GM12878 (cell line): ENCODE data around the gene TEX101. TPM values are rescaled to one million over a fixed set of nuclear protein-coding genes. Genes with fewer than 3 reads are reported as not detected.

ENCODE experiments used
- ATAC-seq: fragments of 200-7000 bp; cut with Tn5 transposase; 3 replicates; pipeline ENCODE4 v1.9.1; 2020; ENCODE audit warnings: mild to moderate bottlenecking, moderate library complexity
- BruUV-seq: library from RNA; stranded (reverse); fragments of 400-500 nt; replicated peaks from 2 replicates; lab custom pipeline; 2021; lab: Mats Ljungman, UMichigan
- CTCF ChIA-PET: fragments of 300-600 bp; sonication (Branson Sonifier 250); formaldehyde crosslinking; extraction: SDS; loops from one replicate; lab custom pipeline; 2021; ENCODE audit warnings: inconsistent platforms; lab: Yijun Ruan, JAX
- POLR2A ChIA-PET: fragments of 350-600 bp; formaldehyde crosslinking; extraction: SDS; loops from one replicate; lab custom pipeline; 2021; ENCODE audit warnings: inconsistent platforms; lab: Charles Lee
- RAD21 ChIA-PET: fragments of 300-600 bp; sonication (Branson Sonifier 250); formaldehyde crosslinking; loops from one replicate; lab custom pipeline; 2023; ENCODE audit warnings: antibody characterized with exemption; ENCODE audit not compliant: unreplicated experiment; lab: Charles Lee
- SMC1A ChIA-PET: fragments of 300-600 bp; sonication (Branson Sonifier 250); formaldehyde crosslinking; loops from one replicate; lab custom pipeline; 2023; ENCODE audit not compliant: unreplicated experiment, uncharacterized antibody; lab: Charles Lee
- DNase-seq: peaks from one replicate; pipeline ENCODE4 v3.0.0-alpha.2; 2011; ENCODE audit warnings: low read depth, low spot score
- FAIRE-seq: peaks from 3 replicates; lab custom pipeline; 2011; peaks lifted over from hg19 to GRCh38; lab: Jason Lieb, UNC
- H2AFZ ChIP-seq: 2 replicates; pipeline ENCODE4 v1.6.0; 2011; ENCODE audit warnings: low read depth, low read length, control low read depth; ENCODE audit not compliant: control insufficient read depth
- H3K27ac ChIP-seq: 2 replicates; pipeline ENCODE4 v1.5.1; 2011; ENCODE audit warnings: control low read depth; ENCODE audit not compliant: control insufficient read depth, insufficient read depth
- H3K27me3 ChIP-seq, 2 experiments: replicated peaks in 1 of 2; 2 replicates each; pipeline versions ENCODE4 v1.6.0 to v1.6.1; 2011; ENCODE audit warnings: low read length in 1 of 2; ENCODE audit not compliant: control insufficient read depth in 2 of 2, insufficient read depth in 2 of 2
- H3K36me3 ChIP-seq, 2 experiments: 2 replicates each; pipeline ENCODE4 v1.5.1; 2011; ENCODE audit warnings: low read length in 1 of 2; ENCODE audit not compliant: control insufficient read depth in 2 of 2, insufficient read depth in 2 of 2
- H3K4me1 ChIP-seq: 2 replicates; pipeline ENCODE4 v1.6.1; 2011; ENCODE audit warnings: mild to moderate bottlenecking, low read length, moderate library complexity, mixed read lengths; ENCODE audit not compliant: control insufficient read depth, insufficient read depth
- H3K4me2 ChIP-seq: 2 replicates; pipeline ENCODE4 v1.6.0; 2011; ENCODE audit warnings: control low read depth; ENCODE audit not compliant: control insufficient read depth, insufficient read depth
- H3K4me3 ChIP-seq: fragments of 200-600 bp; sonication (generic); 2 replicates; pipeline ENCODE4 v1.5.1; 2016
- H3K79me2 ChIP-seq: 2 replicates; pipeline ENCODE4 v1.6.0; 2011; ENCODE audit warnings: low read length; ENCODE audit not compliant: control insufficient read depth, insufficient read depth
- H3K9ac ChIP-seq: 2 replicates; pipeline ENCODE4 v1.8.0; 2011; ENCODE audit warnings: low read length, control low read depth, mixed read lengths; ENCODE audit not compliant: control insufficient read depth, insufficient read depth
- H3K9me3 ChIP-seq: replicated peaks from 3 replicates; pipeline ENCODE4 v1.5.1; 2011; ENCODE audit warnings: mild to moderate bottlenecking, low read length; ENCODE audit not compliant: control insufficient read depth, insufficient read depth
- H4K20me1 ChIP-seq: 2 replicates; pipeline ENCODE4 v1.6.0; 2011; ENCODE audit not compliant: control insufficient read depth, insufficient read depth
- ASH2L ChIP-seq: fragments of 300-600, 200-600 bp; sonication (generic); IDR thresholded peaks from 2 replicates; pipeline ENCODE4 v1.6.1; 2017; ENCODE audit warnings: low read depth, mild to moderate bottlenecking, borderline replicate concordance
- HDGF ChIP-seq: fragments of 450-650 bp; IDR thresholded peaks from 2 replicates; pipeline ENCODE4 v1.6.1; 2016; ENCODE audit warnings: antibody characterized with exemption
- MTA3 ChIP-seq: IDR thresholded peaks from 2 replicates; pipeline ENCODE4 v1.6.1; 2012; ENCODE audit warnings: low read length, inconsistent platforms, borderline replicate concordance
- POLR2AphosphoS2 ChIP-seq: IDR thresholded peaks from 2 replicates; pipeline ENCODE4 v1.6.1; 2011; ENCODE audit warnings: low read depth, mild to moderate bottlenecking, low read length, improper control_type of control experiment, moderate library complexity
- POLR2AphosphoS5 ChIP-seq: IDR thresholded peaks from 2 replicates; pipeline ENCODE4 v1.6.1; 2011; ENCODE audit warnings: mild to moderate bottlenecking, low read length, inconsistent platforms
- RELA ChIP-seq: fragments of 450-650 bp; IDR thresholded peaks from 2 replicates; pipeline ENCODE4 v1.8.0; 2014; ENCODE audit warnings: borderline replicate concordance; ENCODE audit not compliant: partially characterized antibody
- RFX5 ChIP-seq: IDR thresholded peaks from 2 replicates; pipeline ENCODE4 v1.6.1; 2011; ENCODE audit warnings: low read depth, low read length, improper control_type of control experiment
- SMAD5 ChIP-seq: IDR thresholded peaks from 2 replicates; pipeline ENCODE4 v1.6.1; 2016; ENCODE audit warnings: antibody characterized with exemption, low read depth
- TARDBP ChIP-seq: IDR thresholded peaks from 2 replicates; pipeline ENCODE4 v1.6.1; 2016; ENCODE audit warnings: borderline replicate concordance
- WGBS: methylation state at CpG from one replicate; pipeline ENCODE4 v1.1.6; 2016; ENCODE audit warnings: low lambda C conversion rate; ENCODE audit not compliant: insufficient replicate concordance, insufficient coverage; ENCODE audit errors: missing lambda C conversion rate; 5-methylcytosine and 5-hydroxymethylcytosine counted together
- in situ Hi-C: fragments of 300-500 bp; cut with MboI; formaldehyde crosslinking; loops from 9 replicates; pipeline ENCODE4 v1.14.3; 2018; ENCODE audit warnings: mixed read lengths
- intact Hi-C: fragments of 100-400 bp; cut with micrococcal nuclease; formaldehyde crosslinking; loops from one replicate; pipeline ENCODE4 v1.14.2; 2022; ENCODE audit not compliant: unreplicated experiment
- polyA plus RNA-seq, 11 experiments: library from polyadenylated mRNA; depleted of rRNA in 4 of 11; unstranded in 6 of 11; stranded (reverse) in 5 of 11; fragments of >200 nt; fragmentation: Nextera tagmentation in 4 of 11; fragmentation: Illumina TruSeq in 1 of 11; extraction: Ambion mirVana in 4 of 11; extraction: Trizol in 1 of 11; gene quantifications; 1 replicate in 1 of 11; 2 replicates in 10 of 11; pipeline versions ENCODE4 v1.2.1 to v1.2.3, GENCODE V29; 2011 to 2016; ENCODE audit warnings: inconsistent platforms in 2 of 11, missing spikeins in 2 of 11, low read depth in 1 of 11
- total RNA-seq, 4 experiments: library from RNA; depleted of rRNA in 3 of 4; stranded (reverse); fragments of >200 nt in 3 of 4; fragmentation: Illumina TruSeq in 1 of 4; extraction: Trizol in 1 of 4; gene quantifications; 2 replicates each; pipeline versions ENCODE4 v1.2.1 to v1.2.3, GENCODE V29; 2013 to 2021
- TF ChIP-seq, protein P1 (sequence below): fragments of 450-650 bp; IDR thresholded peaks from 2 replicates; pipeline ENCODE4 v1.6.1; 2017; ENCODE audit warnings: antibody characterized with exemption, mild to moderate bottlenecking, moderate library complexity
- TF ChIP-seq, protein P2 (sequence below): IDR thresholded peaks from 2 replicates; pipeline ENCODE4 v1.6.1; 2011; ENCODE audit warnings: borderline replicate concordance, low read depth, mild to moderate bottlenecking, moderate library complexity, low read length; ENCODE audit not compliant: insufficient read depth, poor library complexity, severe bottlenecking
- TF ChIP-seq, protein P3 (sequence below): IDR thresholded peaks from 2 replicates; pipeline ENCODE4 v1.6.1; 2011; ENCODE audit warnings: low read depth, mild to moderate bottlenecking, low read length, moderate library complexity, borderline replicate concordance; ENCODE audit errors: extremely low read depth
- TF ChIP-seq, protein P4 (sequence below): fragments of 150-350 bp; IDR thresholded peaks from 2 replicates; pipeline ENCODE4 v1.6.1; 2016; ENCODE audit warnings: low read depth, low read length

TEX101 gene
- total and polyA plus RNA-seq, 10 of the 15 experiments (the other 5 are each of a cell fraction or from before 2014, with no cell fraction given): not detected

- TF ChIP-seq, protein P1, sequence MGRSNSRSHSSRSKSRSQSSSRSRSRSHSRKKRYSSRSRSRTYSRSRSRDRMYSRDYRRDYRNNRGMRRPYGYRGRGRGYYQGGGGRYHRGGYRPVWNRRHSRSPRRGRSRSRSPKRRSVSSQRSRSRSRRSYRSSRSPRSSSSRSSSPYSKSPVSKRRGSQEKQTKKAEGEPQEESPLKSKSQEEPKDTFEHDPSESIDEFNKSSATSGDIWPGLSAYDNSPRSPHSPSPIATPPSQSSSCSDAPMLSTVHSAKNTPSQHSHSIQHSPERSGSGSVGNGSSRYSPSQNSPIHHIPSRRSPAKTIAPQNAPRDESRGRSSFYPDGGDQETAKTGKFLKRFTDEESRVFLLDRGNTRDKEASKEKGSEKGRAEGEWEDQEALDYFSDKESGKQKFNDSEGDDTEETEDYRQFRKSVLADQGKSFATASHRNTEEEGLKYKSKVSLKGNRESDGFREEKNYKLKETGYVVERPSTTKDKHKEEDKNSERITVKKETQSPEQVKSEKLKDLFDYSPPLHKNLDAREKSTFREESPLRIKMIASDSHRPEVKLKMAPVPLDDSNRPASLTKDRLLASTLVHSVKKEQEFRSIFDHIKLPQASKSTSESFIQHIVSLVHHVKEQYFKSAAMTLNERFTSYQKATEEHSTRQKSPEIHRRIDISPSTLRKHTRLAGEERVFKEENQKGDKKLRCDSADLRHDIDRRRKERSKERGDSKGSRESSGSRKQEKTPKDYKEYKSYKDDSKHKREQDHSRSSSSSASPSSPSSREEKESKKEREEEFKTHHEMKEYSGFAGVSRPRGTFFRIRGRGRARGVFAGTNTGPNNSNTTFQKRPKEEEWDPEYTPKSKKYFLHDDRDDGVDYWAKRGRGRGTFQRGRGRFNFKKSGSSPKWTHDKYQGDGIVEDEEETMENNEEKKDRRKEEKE: no peak
- TF ChIP-seq MTA3: no peak
- TF ChIP-seq SMAD5: no peak
- TF ChIP-seq ASH2L: no peak
- no peak for TF ChIP-seq POLR2AphosphoS2
- TF ChIP-seq HDGF: no peak
- no peak for TF ChIP-seq TARDBP
- TF ChIP-seq, protein P2, sequence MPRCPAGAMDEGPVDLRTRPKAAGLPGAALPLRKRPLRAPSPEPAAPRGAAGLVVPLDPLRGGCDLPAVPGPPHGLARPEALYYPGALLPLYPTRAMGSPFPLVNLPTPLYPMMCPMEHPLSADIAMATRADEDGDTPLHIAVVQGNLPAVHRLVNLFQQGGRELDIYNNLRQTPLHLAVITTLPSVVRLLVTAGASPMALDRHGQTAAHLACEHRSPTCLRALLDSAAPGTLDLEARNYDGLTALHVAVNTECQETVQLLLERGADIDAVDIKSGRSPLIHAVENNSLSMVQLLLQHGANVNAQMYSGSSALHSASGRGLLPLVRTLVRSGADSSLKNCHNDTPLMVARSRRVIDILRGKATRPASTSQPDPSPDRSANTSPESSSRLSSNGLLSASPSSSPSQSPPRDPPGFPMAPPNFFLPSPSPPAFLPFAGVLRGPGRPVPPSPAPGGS: no peak
Observed at GRCh38 chr19:43406297-43406696, 8.4 kb upstream of the TEX101 start (continued).

GRCh38 chr19:43407416-43408005 lies 7.2 kb upstream of the TEX101 start:
- SMC1A ChIA-PET: no interaction called here
- H3K36me3 ChIP-seq: no peaks in the 10 kb centered on the region

More at GRCh38 chr19:43407416-43408005, 7.2 kb upstream of the TEX101 start:
- Histone ChIP-seq H3K79me2 (no peaks in the 10 kb centered on the region), H3K4me2 (no peak overlapping the region), H2AFZ (no peak overlapping the region), H3K9ac (no peak overlapping the region), H3K4me3 (no peak overlapping the region)
- intact Hi-C loops: no loop called here
- ATAC-seq: no peak
- FAIRE-seq: no peak
- 80% methylated on average over 19 of the region's 22 CpGs for WGBS
- TF ChIP-seq POLR2AphosphoS5 (no peak), RELA (no peak), RFX5 (no peak)
- TF ChIP-seq, protein P3, sequence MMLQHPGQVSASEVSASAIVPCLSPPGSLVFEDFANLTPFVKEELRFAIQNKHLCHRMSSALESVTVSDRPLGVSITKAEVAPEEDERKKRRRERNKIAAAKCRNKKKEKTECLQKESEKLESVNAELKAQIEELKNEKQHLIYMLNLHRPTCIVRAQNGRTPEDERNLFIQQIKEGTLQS: no peak
- TF ChIP-seq, protein P4, sequence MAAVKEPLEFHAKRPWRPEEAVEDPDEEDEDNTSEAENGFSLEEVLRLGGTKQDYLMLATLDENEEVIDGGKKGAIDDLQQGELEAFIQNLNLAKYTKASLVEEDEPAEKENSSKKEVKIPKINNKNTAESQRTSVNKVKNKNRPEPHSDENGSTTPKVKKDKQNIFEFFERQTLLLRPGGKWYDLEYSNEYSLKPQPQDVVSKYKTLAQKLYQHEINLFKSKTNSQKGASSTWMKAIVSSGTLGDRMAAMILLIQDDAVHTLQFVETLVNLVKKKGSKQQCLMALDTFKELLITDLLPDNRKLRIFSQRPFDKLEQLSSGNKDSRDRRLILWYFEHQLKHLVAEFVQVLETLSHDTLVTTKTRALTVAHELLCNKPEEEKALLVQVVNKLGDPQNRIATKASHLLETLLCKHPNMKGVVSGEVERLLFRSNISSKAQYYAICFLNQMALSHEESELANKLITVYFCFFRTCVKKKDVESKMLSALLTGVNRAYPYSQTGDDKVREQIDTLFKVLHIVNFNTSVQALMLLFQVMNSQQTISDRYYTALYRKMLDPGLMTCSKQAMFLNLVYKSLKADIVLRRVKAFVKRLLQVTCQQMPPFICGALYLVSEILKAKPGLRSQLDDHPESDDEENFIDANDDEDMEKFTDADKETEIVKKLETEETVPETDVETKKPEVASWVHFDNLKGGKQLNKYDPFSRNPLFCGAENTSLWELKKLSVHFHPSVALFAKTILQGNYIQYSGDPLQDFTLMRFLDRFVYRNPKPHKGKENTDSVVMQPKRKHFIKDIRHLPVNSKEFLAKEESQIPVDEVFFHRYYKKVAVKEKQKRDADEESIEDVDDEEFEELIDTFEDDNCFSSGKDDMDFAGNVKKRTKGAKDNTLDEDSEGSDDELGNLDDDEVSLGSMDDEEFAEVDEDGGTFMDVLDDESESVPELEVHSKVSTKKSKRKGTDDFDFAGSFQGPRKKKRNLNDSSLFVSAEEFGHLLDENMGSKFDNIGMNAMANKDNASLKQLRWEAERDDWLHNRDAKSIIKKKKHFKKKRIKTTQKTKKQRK: no peak
- TF ChIP-seq, all 136 proteins: peak for 0
- no peaks in the 10 kb centered on the region for H3K27me3 ChIP-seq
- H4K20me1 ChIP-seq: no peaks in the 10 kb centered on the region
- ChIA-PET RAD21 (no interaction called here), POLR2A (interaction anchor here (0.6 kb wide), 1 partner anchor 58 kb away, joined by 3 read pairs; no protein-coding TSS in a partner anchor), CTCF (no interaction called here)
- no TSS peak for BruUV-seq
- in situ Hi-C loops: no loop called here
- H3K4me1 ChIP-seq: no peaks in the 10 kb centered on the region
- H3K27ac ChIP-seq: no peak overlapping the region
- H3K9me3 ChIP-seq: no peaks in the 10 kb centered on the region; the same call in 2 of the 3 replicates
- no peak for DNase-seq
